GM18526 (cell line): ENCODE measurements around the gene SLC16A6.

Experiments
- POLR2A ChIP-seq: IDR thresholded peaks from 3 replicates; pipeline ENCODE4 v1.6.1; 2011; ENCODE audit not compliant: insufficient read length; ENCODE audit errors: extremely low read depth

Gene SLC16A6

DNA sequence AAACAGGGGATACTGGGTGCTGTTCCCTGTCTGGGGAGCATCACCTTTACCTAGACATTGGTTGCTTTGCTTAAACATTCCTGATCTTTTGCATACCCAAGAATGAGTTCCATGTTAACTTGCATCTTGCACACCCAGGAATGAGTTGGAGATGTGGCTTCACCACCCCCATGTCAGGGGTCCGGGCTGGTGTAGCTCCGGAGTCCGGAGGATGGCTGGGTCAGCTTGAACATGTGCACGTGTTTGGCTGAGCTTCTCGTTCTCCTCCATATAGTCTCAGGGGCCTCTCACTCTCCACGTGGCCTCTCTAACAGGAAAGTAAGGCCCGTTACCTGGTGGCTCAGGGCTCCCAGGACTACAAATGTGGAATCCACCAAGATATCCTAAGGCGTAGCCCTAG, 61.3 kb downstream of the SLC16A6 start:
- TF ChIP-seq POLR2A = no peak

DNA sequence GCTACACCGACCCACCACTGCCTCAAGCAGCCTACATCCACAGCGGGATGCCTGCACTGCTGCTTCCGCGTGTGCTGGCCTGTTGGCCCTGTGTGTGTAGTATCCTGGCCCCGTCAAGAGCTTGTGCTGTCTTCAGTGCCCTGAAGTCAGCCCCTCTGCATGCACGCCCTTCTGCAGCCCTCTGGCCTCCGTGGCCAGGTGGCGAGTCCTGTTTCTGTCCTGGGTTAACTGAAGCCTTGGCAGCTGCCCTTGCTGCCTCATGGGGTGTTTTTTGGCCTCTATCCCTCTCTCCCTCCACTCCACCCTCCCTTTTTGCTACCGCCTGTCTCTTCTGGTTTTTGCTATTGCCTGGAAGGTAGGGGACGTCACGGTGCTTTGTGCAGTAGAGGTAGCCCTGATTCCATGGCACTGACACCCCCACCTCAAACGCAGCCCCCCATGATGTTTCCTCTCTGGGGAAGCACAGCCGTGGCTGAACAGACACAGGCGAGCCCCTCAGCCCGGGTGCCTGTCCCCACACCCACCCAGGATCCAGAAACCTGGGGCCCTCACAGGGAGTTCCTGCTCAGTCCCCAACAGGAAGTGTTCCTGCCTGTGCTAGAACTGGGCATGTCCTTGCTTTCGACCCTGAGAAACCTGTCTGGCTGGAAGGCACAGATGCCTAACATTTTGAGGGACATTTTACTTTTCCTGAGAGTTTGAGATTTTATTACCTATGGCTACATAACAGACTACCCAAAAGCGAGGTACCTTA, 61.9 kb downstream of the SLC16A6 start:
- no peak for TF ChIP-seq POLR2A

DNA sequence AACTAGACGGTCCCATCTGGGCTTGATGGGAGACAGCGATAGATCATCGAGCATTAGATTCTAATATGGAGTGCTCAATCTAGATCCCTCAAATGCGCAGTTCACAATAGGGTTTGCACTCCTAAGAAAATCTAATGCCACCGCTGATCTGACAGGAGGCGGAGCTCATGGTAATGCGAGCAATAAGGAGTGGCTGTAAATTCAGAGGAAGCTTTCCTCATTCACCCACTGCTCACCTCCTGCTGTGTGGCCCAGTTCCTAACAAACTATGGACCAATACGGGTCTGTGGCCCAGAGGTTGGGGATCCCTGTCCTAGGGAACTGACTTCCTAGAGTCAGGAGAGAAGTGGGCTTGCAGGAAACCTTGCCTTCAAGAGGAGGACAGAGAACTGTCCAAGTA, 68.3 kb downstream of the SLC16A6 start:
- TF ChIP-seq POLR2A = no peak

DNA sequence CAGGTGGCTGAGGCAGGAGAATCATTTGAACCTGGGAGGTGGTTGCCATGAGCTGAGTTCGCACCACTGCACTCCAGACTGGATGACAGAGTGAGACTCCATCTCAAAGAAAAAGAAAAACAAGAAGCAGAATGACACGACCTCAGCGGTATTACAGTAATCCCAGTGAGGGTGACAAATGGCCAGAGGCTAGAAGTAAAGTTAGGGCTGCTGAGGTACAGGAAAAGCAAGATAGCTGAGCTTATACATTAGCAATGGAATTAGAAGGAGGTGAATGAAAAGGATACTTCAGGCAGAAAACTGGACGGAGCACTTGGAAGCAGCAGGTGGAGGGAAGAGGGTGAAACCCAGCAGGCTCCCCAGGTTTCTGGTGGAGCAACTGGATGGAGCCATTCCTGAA, 69.1 kb downstream of the SLC16A6 start:
- TF ChIP-seq POLR2A = no peak
